LNCaP clone FGC (cell line): ENCODE results near the gene TRAF2.

Source experiments
- DNase-seq: peaks from one replicate; pipeline ENCODE4 v3.0.0-alpha.2; 2011; ENCODE audit warnings: low read depth
- H3K4me3 ChIP-seq: 2 replicates; pipeline ENCODE4 v1.5.1; 2011; ENCODE audit warnings: mild to moderate bottlenecking, low read depth, low read length, control low read depth
- TF ChIP-seq, protein P1 (sequence below): IDR thresholded peaks from 2 replicates; pipeline ENCODE4 v1.5.1; 2012; ENCODE audit warnings: mild to moderate bottlenecking; ENCODE audit not compliant: control insufficient read depth, insufficient read depth; ENCODE audit errors: extremely low read depth

The TRAF2 gene

DNA sequence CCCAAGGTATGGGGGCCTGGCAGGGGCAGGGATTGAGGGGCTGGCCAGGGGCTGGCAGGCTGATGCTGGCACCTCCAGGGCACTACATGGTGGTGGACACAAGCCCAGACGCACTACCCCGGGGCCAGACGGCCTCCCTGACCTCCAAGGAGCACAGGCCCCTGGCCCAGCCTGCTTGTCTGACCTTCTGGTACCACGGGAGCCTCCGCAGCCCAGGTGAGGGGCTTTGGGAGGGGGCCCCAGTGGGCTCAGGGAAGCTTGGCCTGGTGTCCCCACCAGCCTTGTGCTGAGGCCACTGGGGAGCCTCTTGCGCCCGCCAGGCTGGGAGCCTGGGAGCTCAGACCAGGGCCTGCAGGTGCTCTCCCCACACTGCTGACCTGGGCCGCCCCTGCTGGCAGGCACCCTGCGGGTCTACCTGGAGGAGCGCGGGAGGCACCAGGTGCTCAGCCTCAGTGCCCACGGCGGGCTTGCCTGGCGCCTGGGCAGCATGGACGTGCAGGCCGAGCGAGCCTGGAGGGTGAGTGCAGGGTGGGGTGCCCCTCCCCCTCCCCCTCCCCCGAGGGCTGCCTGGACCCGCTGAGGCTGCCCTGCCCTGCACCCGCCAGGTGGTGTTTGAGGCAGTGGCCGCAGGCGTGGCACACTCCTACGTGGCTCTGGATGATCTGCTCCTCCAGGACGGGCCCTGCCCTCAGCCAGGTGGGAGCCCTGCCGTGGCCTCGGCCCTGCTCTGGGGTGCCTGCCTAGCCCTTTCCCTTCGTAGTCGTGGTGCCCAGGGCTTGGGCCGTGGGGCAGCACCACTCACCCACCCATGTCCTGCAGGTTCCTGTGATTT lies 28.5 kb upstream of the TRAF2 start:
- no peak overlapping the region for H3K4me3 ChIP-seq
- DNase-seq, result no peak
- TF ChIP-seq, protein P1, sequence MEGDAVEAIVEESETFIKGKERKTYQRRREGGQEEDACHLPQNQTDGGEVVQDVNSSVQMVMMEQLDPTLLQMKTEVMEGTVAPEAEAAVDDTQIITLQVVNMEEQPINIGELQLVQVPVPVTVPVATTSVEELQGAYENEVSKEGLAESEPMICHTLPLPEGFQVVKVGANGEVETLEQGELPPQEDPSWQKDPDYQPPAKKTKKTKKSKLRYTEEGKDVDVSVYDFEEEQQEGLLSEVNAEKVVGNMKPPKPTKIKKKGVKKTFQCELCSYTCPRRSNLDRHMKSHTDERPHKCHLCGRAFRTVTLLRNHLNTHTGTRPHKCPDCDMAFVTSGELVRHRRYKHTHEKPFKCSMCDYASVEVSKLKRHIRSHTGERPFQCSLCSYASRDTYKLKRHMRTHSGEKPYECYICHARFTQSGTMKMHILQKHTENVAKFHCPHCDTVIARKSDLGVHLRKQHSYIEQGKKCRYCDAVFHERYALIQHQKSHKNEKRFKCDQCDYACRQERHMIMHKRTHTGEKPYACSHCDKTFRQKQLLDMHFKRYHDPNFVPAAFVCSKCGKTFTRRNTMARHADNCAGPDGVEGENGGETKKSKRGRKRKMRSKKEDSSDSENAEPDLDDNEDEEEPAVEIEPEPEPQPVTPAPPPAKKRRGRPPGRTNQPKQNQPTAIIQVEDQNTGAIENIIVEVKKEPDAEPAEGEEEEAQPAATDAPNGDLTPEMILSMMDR, result no peak

- H3K4me3 ChIP-seq, result no peak overlapping the region
- TF ChIP-seq, protein P1, result no peak
- DNase-seq, result no peak
These were observed 27.9 kb upstream of the TRAF2 start for GRCh38 chr9:136858452-136858843.

DNA sequence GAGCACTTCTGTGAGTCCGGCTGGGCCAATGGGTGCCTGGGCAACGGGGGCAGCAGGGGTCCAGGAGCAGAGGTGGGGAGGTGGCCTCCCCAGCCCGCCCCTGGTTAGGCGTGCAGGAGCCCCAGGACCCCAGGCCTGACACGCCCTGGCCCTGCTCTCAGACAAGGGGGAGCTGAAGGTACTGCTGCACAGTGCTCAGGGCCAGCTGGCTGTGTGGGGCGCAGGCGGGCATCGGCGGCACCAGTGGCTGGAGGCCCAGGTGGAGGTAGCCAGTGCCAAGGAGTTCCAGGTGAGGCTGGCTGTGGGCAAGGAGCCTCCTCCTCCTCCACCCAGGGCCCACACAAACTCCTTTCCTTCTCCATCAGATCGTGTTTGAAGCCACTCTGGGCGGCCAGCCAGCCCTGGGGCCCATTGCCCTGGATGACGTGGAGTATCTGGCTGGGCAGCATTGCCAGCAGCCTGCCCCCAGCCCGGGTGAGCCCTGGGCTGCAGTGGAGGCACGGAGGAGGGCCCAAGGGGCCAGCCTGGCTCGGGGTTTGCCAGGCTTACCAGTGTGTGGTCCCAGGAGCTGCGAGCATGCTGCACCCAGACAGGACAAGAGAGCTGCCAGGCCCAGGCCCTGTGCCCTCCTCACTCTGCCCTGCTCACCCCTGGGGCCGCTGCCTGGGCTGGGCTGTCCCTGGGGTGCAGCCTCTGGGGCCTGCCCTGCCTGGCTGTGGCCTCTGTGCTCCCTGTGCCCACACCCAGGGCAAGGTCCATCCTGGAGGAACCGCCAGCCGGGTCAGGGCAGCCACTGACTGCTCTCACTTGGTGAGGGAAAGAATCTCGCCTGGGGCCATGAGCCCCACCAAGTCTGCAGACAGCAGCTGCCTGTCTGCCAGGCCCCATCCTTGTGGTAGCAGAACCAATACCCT lies 27.2 kb upstream of the TRAF2 start:
- TF ChIP-seq, protein P1, result 0 out of 2 replicates have a peak, but pooled peaks have one; percentile 3
- DNase-seq, result peak; percentile 77
- H3K4me3 ChIP-seq, result no peak overlapping the region

DNA sequence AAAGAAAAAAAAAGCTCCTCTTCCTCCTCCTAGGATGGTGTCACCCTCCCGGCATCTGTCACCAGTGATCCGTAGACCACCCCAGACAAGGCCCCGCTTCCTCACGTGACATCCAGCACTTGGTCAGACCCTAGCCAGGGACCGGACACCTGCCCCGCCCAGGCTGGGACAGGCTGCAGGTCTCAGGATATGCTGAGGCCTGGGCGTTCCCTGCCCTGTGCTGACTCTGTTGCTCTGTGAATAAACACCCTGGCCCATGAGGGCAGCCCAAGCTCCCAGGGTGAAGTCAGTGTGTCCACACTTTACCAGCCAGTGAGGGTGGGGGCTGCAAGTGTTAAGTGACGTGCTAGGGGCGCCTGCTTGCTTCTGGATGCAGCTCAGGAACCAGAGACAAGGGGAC lies 25.8 kb upstream of the TRAF2 start:
- TF ChIP-seq, protein P1, result no peak
- no peak for DNase-seq
- no peak overlapping the region for H3K4me3 ChIP-seq

DNA sequence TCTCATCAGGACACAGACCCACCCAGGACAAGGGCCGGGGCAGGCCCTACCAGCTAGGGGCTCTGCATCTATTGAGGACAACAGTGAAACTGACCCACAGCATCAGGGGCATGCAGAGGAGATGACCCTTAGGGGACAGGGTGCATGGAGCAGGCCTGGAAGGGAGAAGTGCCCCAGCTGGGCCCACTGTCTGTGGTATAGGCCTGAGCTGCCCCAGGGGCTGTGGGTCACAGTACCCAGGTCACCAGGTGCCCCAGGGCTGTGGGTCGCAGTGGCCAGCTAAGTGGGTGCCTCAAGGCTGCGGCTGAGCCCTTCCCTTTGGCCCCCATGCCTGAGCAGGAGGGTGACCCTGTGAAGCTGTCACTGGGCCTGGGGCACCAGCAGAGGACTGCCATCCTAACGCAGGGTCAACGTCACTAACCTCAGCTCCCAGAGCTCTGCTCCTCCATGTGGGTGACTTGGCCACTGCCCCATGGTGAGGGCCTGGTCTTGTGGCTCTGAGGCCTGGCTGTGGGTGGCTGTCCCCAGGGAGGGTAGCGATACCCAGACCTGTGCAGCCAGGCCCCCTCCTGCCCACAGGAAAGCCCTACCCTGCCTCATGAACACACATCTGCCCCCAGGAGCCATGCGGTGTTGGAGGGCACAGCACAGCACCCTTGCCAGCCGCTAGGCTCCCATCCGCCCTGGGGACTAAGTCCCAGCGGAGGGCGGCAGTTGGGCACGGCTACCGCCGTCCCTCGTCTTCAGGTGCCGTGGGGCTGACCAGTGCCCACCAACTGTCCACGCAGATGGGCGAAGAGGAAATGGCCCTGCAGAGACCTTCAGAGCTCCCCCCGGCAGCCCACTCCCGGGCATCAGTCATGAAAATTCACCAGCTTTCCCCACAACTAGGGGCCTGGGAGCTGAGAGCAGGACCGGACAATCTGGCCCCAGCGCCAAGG lies 25.1 kb upstream of the TRAF2 start:
- no peak overlapping the region for H3K4me3 ChIP-seq
- no peak for DNase-seq
- TF ChIP-seq, protein P1, result no peak

DNA sequence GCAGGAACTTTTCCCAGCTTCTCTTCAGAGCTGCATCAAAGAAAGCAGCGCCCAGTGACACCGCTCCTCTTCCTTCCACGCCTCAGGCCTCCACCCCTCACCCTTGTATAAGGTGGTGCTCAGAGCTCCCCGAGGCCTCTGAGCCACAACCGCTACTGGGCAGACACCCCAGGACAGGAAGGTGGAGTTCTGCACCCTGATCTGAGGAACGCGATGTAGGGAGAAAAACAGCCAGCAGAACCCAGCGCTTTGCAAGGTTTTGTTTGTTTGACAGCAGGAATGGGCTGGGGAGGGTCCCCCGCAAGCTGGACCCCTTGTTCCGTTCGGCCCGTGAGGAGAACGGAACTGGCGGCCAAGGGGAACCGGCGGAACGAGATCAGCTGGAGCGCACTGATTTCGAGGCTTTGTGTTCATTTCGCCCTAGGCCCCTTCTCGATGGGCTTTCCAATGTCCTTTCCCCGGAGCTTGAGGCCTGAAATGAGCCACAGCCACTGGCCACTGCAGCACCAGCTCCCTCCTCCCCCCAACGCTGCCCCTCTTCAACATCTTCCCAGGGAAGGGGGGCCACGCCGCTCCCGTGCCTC lies 24.4 kb upstream of the TRAF2 start:
- DNase-seq, result no peak
- no peak overlapping the region for H3K4me3 ChIP-seq
- TF ChIP-seq, protein P1, result no peak
